Stimulated activated CD8-positive, alpha-beta memory T cell treated with anti-CD3 and anti-CD28 coated beads, Interleukin-7, amount 100 ng/mL, for 48 hours (primary cell): ENCODE data around the gene RLBP1.

ENCODE experiments used
- DNase-seq, 2 donors: peaks; one replicate each; pipeline ENCODE4 v3.0.0-alpha.2; 2020; ENCODE audit warnings: low read depth in 1 of 2; ENCODE audit errors: extremely low read depth in 1 of 2

Gene RLBP1

GRCh38 chr15:89206908-89207331 is 14.5 kb downstream of the RLBP1 start:
- peak; percentile 41 to 63 for DNase-seq

DNA sequence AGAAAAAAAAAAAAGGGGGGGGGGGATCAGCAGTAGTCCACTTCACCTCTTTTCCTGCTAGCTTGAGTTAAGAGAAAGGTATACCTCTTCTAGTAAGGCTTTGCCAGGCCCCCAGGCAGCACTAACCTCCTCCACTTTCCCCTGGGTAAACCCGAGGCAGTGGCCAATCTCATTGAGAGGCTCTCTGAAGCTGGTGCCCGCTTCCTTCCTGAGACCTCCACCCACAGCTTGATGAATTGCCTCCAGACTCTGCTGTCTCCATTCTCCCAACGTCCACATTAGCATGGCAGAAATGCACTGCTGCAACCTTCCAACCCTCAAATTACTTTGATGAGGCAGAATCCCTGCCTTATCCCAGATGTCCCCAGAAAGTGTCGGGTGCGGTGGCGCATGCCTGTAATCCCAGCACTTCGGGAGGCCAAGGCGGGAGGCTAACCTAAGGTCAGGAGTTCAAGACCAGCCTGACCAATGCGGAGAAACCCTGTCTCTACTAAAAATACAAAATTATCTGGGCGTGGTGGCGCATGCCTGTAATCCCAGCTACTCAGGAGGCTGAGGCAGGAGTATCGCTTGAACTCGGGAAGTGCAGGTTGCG is 15.3 kb downstream of the RLBP1 start:
- DNase-seq, result no peak

DNA sequence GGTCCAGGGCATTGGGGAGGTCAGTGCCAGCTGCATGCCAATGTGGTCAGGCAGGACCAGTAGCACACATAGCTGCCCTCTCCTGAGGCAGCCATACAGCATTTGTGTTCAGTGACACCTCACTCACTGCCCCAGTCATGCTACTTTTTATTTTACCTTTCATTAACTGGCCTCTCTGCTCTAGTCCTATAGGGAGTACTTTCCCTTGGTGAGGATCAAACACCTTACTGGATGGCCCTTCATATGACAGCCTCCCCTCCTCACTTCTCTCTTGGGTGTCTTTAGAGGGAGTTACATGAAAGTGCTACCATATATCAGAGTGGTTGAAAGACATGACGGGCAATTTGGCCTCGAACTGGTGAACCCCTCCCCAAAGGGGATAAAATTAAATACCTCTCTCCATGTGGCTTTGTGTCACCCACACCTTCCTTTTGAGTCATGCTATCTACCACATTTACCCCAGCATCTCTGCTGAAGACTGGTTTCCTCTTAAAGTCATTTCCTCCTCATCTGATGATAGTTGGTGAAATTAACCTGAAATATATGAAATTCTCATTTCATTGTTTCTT is 17.6 kb downstream of the RLBP1 start:
- peak in 1 of 2 donors; percentile 25 for DNase-seq

DNA sequence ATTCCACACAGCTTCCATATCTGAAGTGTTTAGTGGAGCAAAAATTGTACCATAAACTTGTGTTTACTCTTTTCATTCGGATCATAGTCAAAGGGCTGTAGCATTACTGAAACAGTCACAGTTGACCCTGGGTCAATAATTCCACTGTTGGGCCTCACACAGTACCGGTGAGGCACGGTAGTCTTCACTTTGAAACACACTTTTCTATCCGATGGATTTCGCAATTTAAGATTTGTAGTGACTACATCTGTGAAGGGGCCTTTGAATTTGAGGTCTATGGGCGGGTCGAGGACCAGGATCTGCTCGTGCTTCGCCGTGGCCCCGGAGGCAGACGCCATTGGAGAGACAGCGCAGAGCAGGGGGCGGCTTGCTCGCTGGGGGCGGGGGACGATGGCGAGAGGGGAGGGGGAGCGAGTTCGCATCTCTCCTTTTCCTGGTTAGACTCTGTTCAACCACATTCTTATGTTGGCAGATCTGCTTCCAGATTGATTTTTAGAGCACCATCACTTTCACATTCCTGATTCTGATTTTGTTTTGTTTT is 19.8 kb downstream of the RLBP1 start:
- DNase-seq, result no peak

GRCh38 chr15:89200182-89200581 is 21.2 kb downstream of the RLBP1 start:
- DNase-seq, result no peak

DNA sequence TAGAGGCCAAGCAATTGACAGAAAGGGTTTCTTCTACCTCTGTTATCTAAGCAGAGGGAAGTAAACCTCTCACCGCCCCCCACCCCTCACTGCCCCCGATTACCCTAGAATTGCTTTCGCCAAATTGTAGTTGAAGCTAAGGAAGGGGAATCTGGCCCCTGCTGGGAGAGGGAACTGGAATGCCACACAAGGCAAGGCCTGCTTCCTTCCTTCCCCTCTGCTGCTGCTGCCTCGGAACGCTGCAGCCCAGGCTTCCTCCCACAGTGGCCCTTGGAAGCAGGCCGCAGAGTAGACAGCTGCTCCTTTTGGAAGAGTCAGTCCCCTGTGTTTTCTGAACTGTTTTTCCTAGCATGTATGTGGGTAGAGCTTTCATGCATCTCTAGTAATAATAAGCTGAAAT is 21.6 kb downstream of the RLBP1 start:
- DNase-seq, result no peak

- DNase-seq, result no peak
Measured at GRCh38 chr15:89198934-89199333, 22.4 kb downstream of the RLBP1 start.

DNA sequence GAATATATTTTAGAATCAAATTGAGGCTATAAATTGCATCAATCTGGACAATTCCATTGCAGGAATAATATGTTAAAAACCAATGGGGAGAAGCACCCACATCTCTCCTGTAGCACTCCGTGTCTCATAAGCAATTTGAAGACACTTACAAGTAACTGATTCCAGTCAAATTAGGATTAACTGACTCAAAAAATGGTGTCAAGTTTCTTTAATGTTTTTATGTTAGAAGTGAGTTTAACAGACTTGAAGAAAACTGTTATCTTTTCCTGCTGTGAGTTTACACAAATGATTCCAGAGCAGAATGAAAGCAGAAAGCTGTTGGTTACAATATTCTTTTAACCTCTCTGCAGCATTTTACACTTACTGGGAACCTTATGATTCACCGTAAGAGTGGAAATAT is 23.2 kb downstream of the RLBP1 start:
- no peak for DNase-seq

DNA sequence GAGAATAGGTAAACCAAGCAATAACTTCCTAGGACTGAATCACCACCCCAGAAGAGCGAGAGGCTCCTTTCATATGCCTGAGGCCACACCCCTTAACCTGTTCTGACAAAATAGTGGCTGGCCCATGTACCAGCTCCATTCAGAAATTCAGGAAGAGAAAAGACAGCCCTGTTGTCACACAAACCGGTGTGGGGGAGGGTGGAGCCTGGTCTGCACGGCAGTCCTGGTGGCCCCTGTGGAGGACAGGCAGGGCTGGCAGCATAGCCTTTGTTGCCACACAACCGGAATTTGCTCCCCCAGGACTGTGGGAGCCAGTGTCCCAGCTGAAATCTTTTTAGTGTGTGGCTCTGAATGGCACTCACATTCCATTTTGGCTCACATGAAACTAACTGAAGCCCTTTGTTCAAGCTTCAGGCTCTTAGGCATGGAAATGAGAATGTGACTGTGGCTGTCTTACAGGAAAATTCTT is 23.8 kb downstream of the RLBP1 start:
- peak in 1 of 2 donors; percentile 38 for DNase-seq

GRCh38 chr15:89196994-89197393 is 24.4 kb downstream of the RLBP1 start:
- DNase-seq, result peak in 1 of 2 donors; percentile 53

GRCh38 chr15:89196241-89196640 is 25.1 kb downstream of the RLBP1 start:
- DNase-seq, result no peak

DNA sequence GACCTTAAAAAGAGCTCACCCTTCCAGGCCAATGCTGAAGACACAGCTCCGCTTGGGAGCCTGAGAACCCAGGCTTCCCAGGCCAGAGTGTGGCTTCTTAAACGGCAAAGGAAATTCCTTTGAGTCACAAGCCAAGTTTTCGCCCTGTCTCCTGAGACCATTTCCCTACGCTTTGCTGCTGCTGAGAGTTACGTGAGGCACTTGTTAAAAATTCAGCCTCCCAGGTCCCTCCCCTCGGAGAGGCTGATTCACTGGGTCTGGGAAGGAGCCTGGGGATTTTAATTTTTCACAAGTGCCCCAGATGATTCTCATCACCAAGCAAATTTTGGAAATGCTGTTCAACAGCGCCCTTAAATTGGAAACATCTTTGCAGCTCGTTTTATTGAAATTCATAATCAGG is 25.5 kb downstream of the RLBP1 start:
- DNase-seq, result no peak

DNA sequence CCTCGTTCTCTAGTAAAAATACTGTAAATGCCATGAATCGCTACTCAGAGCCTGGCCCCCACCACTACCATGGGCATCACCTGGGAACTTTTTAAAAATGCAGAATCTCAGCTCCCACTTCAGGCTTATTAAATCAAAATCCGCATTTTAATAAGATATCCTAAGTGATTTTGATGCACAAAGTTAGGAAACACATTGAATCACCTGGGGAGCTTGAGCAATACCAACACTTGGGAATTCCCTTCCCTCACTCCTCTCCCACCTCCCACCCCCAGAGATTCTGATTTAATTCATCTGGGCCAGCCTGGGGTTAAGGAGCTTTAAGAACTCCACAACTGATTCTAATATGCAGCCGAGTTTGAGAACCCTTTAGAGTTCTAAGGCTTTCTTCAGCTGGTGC is 26.8 kb downstream of the RLBP1 start:
- DNase-seq, result no peak

DNA sequence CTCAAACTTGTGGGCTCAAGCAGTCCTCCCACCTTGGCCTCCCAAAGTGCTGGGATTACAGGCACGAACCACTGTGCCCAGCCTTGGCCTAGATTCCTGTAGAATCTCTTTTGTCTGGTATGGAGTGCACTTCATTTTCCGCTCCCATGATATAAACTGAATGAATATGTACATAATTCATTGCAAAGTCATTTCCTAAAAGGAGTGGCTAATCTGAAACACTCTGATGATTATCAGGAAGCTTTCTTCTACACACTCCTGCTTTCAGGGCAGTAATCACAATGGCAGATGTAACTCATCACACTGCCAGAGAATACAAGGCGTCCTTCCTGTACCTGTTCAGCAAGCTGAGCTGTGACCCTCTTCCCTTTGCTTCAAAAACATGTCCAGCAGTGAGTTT is 28.6 kb downstream of the RLBP1 start:
- DNase-seq, result no peak

DNA sequence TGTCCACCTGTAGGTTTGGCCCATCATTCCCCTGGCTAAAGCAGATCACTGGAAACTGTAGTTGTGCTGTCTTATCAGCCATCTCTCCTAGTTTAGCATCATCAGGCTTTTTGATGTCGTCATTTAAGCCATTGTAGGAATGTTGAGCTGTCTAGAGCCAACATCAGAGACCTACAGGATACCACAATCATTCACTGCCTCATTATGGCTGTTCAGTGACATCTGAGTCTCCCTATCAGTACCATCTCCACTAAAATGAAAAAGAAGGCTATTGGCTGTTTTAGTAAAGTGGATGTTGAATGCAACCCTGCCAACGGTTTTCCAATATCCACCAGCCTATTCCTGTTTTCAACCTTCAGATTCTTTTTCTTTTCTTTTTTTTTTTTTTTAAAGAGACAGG is 29.2 kb downstream of the RLBP1 start:
- no peak for DNase-seq

- DNase-seq, result no peak
Measured at GRCh38 chr15:89187986-89188514, 33.3 kb downstream of the RLBP1 start.

- DNase-seq, result no peak
Measured at GRCh38 chr15:89187301-89187985, 33.9 kb downstream of the RLBP1 start.

- no peak for DNase-seq
Measured at GRCh38 chr15:89186803-89187202, 34.6 kb downstream of the RLBP1 start.

GRCh38 chr15:89184886-89185526 is 36.4 kb downstream of the RLBP1 start:
- DNase-seq, result no peak

DNA sequence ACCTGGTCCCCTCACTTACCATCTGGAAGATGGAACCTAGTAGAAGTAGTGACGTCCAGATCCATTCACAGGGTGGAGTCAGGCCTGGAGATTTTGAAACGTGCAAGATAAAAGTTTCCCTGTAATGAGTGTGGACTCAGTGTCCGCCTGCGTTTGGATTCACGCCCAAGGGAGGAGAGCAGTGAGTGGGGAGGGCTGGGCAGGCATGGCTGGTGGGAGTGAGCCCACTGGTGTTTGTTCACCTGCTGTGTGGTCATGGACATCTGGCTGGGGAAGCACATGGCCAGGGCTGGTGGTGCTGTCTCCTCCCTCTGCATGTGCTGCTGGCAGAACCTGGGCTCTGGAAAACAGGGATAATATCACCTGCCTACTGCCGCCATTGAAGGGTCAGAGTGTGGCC is 37.0 kb downstream of the RLBP1 start:
- no peak for DNase-seq
